Epithelial cell of esophagus (primary cell): ENCODE data around the gene CPS1.

Source experiments
- DNase-seq: peaks from one replicate; pipeline ENCODE4 v3.0.0; 2010; ENCODE audit warnings: low read depth
- H3K4me3 ChIP-seq: 2 replicates; pipeline ENCODE4 v1.5.1; 2011; ENCODE audit warnings: mild to moderate bottlenecking, low read length, control low read depth
- TF ChIP-seq, protein P1 (sequence below): IDR thresholded peaks from 2 replicates; pipeline ENCODE4 v1.5.1; 2011; ENCODE audit warnings: low read depth, mild to moderate bottlenecking, low read length, control low read depth, inconsistent platforms; ENCODE audit not compliant: insufficient read depth; ENCODE audit errors: missing control alignments

CPS1 gene

DNA sequence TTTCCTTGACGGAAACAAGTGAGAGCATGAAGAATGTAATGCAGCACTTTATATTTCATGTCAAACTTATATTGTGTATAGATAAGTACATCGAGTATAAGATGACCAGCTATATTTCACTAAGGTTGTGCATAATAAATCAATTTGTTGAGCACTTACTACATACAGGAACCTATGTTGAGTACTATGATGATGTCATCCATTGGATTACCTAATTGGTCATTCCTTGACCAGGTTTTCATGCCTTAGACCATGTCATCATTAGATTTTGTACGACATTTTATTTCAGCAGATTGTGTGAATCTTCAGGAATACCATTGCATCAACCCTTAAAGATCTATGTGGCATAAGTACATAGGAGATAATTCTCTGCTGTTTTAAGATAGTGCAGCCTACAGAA, 119.7 kb downstream of the CPS1 start:
- no peak for DNase-seq
- TF ChIP-seq, protein P1, sequence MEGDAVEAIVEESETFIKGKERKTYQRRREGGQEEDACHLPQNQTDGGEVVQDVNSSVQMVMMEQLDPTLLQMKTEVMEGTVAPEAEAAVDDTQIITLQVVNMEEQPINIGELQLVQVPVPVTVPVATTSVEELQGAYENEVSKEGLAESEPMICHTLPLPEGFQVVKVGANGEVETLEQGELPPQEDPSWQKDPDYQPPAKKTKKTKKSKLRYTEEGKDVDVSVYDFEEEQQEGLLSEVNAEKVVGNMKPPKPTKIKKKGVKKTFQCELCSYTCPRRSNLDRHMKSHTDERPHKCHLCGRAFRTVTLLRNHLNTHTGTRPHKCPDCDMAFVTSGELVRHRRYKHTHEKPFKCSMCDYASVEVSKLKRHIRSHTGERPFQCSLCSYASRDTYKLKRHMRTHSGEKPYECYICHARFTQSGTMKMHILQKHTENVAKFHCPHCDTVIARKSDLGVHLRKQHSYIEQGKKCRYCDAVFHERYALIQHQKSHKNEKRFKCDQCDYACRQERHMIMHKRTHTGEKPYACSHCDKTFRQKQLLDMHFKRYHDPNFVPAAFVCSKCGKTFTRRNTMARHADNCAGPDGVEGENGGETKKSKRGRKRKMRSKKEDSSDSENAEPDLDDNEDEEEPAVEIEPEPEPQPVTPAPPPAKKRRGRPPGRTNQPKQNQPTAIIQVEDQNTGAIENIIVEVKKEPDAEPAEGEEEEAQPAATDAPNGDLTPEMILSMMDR = no peak
- no peak overlapping the region for H3K4me3 ChIP-seq

DNA sequence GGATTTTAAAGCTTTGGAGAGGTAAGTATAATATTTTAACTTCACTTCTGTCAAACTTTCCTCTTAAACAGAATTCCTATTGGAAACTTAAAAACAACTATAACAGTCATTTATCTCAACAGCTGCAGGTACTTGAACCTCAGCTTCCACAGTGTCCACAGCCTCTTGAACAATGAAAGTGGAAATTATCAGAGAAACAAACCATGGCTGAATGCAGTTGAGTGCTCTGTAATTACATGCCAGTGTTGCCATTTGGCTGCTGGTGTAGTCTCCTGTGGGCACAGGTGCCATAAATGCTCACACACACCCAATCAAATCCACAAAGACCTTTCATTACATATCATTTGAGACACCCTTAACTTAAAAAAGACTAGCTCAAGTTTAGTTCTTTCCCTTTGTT, 125.1 kb downstream of the CPS1 start:
- DNase-seq = no peak
- TF ChIP-seq, protein P1 = no peak
- no peak overlapping the region for H3K4me3 ChIP-seq

DNA sequence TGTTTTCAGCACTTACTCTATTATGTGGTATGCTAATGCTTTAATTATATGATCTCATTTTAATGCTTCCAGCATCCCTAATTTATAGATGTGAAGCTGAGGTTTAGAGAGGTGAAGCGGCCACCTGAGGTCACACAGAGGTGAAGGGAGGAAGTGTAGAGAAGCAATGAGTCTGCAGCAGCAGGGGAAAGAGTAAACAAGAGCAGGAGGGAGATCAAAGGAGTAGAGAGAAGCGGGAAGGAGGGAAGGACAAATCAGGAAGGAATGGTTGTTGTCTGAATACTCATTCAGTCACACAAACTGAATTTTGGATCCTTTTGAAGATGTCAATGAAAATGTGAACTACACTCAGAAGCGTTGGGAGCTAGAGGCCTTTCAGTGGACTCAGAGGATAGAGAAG, 130.0 kb downstream of the CPS1 start:
- no peak overlapping the region for H3K4me3 ChIP-seq
- TF ChIP-seq, protein P1 = no peak
- no peak for DNase-seq

DNA sequence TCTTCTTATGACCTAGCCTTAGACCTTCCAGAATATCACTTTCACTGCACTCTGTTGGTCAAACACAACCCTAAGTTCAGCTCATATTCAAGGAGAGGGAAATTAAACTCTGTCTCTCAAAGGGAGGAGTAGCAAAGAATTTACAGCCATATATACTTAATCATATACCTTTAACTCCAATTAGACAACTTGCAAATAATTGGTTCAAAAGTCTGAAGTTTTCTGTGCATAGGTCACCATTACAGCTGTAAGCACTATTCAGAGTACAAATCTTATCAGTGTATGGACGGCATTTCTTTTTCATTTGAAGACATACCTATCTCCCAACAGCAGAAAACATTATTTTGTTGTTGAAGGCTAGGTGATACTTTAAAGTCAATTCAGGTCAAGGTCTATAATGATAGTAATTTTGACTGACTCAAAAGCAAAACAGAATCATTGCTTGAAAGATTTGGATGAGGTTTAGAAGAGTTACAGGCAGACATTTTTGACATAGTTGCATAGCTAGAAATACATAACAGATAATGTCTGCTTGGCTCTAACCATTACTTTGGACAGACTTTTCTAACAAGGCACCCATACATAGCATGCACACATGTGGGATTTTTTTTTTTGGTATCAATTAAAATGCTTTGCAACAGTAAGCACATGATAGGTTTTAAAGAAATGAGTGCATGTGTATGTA, 131.5 kb downstream of the CPS1 start:
- TF ChIP-seq, protein P1 = no peak
- DNase-seq = no peak
- H3K4me3 ChIP-seq = no peak overlapping the region

DNA sequence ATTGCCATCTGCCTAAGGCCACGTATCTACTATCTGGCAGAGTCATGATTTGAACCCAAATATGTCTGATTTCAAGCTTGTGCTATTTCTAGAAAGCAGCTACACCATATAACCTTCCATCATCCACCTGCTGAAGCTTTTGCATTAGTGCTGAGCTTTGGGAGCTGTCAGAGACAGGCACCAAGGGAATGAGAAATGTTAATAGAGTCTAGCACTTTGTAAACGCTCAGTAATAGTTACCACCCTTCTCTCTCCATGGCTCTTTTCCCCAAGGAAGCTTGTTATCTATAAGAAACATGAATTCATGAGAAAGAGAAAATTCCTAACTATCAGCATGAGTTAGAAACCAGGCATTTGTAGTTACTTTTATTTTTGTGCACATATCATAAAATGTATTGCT, 151.5 kb downstream of the CPS1 start:
- no peak for DNase-seq
- H3K4me3 ChIP-seq = no peak overlapping the region
- TF ChIP-seq, protein P1 = no peak

DNA sequence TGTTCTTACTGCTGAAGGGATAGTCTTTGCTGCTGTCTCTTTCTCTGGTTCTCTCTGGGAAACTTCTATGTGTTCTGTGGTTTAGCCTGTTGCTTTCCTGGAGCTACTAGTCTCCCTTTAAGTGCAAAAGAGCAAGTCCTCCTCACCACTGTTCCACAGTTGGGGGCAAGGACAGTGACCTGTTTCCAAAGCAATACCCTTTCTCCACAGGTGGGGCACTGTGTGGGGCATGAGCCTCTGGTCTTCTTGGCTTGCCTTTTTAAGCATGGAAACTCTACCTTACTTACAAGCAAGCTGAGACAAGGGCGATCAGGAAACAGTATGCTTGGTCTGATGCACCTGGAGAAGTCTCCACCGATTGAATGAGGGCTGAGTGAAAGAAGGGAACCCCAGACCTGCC, 156.7 kb downstream of the CPS1 start:
- no peak for DNase-seq
- TF ChIP-seq, protein P1 = no peak
- H3K4me3 ChIP-seq = no peak overlapping the region

DNA sequence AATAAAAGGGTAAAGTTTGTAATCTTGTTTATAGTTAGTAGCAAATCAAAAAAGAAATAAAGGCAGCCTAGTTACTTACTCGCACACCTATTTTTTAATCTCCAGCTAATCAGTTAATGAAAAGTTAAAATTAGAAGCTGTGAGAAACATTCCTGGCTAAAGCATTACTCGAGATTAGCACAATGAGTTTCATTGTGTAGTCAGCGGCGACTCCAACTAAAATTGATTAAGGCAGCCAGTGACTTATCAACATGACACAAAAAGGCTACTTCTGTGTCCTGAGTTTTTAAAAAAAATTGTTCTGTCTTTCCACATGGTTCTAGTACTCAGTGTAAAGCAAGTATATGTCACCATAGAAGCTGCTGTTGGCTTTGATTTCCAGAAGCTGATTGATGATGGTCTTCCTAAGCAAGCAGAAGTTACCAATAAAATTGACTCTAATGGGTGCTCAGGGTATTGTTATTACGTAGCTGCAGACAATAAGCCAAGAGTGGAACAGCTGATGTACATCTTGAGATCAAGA, 159.2 kb downstream of the CPS1 start:
- TF ChIP-seq, protein P1 = no peak
- no peak for DNase-seq
- H3K4me3 ChIP-seq = no peak overlapping the region
